K562 (cell line): ENCODE measurements around the gene IRF1.

ENCODE experiments used
- KLF1 ChIP-seq: fragments of 450-650 bp; IDR thresholded peaks from 2 replicates; pipeline ENCODE4 v1.6.1; 2016; ENCODE audit warnings: missing genetic modification characterization, missing compliant biosample characterization
- NONO ChIP-seq, 2 experiments: fragments of 200-400 bp in 1 of 2; fragments of 450-650 bp in 1 of 2; formaldehyde crosslinking in 1 of 2; IDR thresholded peaks; 2 replicates each; pipeline ENCODE4 v1.6.1; 2017; ENCODE audit warnings: low read depth in 2 of 2, mild to moderate bottlenecking in 2 of 2, moderate library complexity in 2 of 2, low read length in 1 of 2
- TF ChIP-seq, protein P1 (sequence below): fragments of 250-450 bp; sonication (Bioruptor Pico); IDR thresholded peaks from 2 replicates; pipeline ENCODE4 v1.5.0; 2020; ENCODE audit warnings: mild to moderate bottlenecking
- TF ChIP-seq, protein P2 (sequence below): fragments of 250-450 bp; sonication (Bioruptor Pico); IDR thresholded peaks from 2 replicates; pipeline ENCODE4 v1.4.0; 2020; ENCODE audit warnings: mild to moderate bottlenecking

DNA sequence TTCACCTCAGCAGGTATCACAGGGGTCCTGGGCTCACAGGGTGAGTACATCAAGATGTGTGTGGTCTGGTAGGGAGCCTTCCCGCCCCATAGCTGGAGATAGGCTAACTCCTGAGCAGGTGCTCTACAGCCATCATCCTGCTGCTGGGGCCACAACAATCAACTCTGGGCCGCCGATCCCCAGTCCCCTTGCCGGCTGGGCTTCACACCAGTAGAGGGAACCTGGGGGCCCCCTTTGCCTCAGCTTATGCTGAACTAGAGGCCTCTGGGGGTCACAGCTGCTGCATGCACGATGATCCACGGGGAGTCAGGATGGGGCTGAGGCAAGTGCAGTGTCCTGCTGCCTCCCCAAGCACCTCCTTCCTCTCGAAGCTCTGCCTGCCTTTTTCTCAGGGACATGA is 46.5 kb downstream of the IRF1 start:
- TF ChIP-seq, protein P1, sequence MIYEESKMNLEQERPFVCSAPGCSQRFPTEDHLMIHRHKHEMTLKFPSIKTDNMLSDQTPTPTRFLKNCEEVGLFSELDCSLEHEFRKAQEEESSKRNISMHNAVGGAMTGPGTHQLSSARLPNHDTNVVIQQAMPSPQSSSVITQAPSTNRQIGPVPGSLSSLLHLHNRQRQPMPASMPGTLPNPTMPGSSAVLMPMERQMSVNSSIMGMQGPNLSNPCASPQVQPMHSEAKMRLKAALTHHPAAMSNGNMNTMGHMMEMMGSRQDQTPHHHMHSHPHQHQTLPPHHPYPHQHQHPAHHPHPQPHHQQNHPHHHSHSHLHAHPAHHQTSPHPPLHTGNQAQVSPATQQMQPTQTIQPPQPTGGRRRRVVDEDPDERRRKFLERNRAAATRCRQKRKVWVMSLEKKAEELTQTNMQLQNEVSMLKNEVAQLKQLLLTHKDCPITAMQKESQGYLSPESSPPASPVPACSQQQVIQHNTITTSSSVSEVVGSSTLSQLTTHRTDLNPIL (CRISPR knock-in tag), result no peak
- TF ChIP-seq KLF1 (no peak), NONO (IDR thresholded peaks at IDR 0.05; ENCODE audit: low read depth in 2 of 2, low read length in 1 of 2) (no peak)
- TF ChIP-seq, protein P2, sequence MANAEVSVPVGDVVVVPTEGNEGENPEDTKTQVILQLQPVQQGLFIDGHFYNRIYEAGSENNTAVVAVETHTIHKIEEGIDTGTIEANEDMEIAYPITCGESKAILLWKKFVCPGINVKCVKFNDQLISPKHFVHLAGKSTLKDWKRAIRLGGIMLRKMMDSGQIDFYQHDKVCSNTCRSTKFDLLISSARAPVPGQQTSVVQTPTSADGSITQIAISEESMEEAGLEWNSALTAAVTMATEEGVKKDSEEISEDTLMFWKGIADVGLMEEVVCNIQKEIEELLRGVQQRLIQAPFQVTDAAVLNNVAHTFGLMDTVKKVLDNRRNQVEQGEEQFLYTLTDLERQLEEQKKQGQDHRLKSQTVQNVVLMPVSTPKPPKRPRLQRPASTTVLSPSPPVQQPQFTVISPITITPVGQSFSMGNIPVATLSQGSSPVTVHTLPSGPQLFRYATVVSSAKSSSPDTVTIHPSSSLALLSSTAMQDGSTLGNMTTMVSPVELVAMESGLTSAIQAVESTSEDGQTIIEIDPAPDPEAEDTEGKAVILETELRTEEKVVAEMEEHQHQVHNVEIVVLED (CRISPR knock-in tag), result no peak
